ENCODE results near the gene GPATCH3. TPM values are rescaled to one million over a fixed set of nuclear protein-coding genes. Genes with fewer than 3 reads are reported as not detected.

The GPATCH3 gene
- total and polyA plus RNA-seq, 2 of the 4 experiments (the other 2 are of a cell fraction), result 5.2 to 8.0 TPM

DNA sequence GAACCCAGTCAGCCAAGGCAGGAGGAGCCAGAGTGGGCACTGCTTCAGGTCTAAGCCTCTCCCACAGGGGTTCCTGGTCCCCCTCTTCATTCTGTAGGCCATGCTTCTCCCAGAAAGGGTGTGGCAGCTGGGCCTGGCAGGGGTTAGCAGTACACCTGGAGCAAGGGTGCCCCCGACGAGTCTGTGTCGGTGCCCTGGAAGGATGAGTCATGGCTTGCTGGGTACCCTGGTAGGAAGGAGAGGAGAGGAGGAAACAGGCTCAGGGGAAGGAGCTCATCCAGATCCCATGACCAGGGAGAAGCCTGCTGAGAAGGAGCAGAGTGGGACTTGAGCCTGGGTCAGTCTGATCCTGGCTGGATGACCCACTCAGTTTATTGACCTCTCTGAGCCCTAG is 49.7 kb upstream of the GPATCH3 start (continued):
- TF ChIP-seq, protein P1, sequence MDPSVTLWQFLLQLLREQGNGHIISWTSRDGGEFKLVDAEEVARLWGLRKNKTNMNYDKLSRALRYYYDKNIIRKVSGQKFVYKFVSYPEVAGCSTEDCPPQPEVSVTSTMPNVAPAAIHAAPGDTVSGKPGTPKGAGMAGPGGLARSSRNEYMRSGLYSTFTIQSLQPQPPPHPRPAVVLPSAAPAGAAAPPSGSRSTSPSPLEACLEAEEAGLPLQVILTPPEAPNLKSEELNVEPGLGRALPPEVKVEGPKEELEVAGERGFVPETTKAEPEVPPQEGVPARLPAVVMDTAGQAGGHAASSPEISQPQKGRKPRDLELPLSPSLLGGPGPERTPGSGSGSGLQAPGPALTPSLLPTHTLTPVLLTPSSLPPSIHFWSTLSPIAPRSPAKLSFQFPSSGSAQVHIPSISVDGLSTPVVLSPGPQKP (IDR thresholded peaks at IDR 0.05; ENCODE audit: borderline replicate concordance, low read depth, low read length), result no peak
- TF ChIP-seq CEBPB (IDR thresholded peaks at IDR 0.05; ENCODE audit: low read depth, low read length), result no peak

DNA sequence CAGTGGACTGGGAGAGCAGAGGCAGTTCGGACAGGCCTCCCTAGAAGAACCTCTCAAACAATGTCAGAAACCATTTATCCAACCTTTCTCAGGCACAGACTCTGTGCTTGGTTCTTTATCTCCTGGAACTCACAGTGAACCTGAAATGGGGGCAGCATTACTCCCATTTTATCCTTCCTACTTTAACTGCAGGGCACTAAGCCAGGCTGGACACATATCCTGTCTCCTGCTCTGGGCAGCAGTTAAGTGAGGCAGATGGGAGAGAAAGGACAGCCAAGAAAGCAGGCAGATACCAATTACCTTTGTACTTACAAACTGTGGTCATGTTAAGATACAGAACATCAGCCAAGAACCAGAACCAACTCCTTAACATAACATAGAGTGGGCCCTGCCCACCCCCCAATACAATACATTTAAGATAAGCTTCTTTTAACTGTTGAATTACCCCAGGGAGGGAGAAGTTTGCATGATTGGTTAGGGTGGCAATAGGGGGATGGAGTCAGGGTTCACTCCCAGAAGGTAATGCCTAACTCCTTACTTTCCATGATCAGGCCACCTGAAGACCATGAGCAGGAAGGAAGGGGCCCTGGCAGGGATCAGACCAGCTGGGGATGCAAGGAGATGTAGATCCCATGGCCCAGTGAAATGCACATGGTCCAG is 49.1 kb upstream of the GPATCH3 start:
- Histone ChIP-seq H2AFZ (replicated peaks; ENCODE audit: low read length, poor library complexity) (no peak overlapping the region), H2AK5ac (ENCODE audit: low read depth, low read length) (no peak overlapping the region), H3K4me1 (ENCODE audit: control insufficient read depth, insufficient read depth, low read length) (no peaks in the 10 kb centered on the region), H3K23ac (ENCODE audit: low read depth, low read length) (no peak overlapping the region), H3K27me3 (ENCODE audit: control insufficient read depth, insufficient read depth, low read length) (no peaks in the 10 kb centered on the region), H3K79me1 (ENCODE audit: low read depth in 1 of 2, low read length in 2 of 2) (no peaks in the 10 kb centered on the region; a peak in 1 of 4 replicates), H3K36me3 (ENCODE audit: control insufficient read depth, insufficient read depth, low read length) (peaks cover 21% of the 10 kb centered on the region), H3K4me3 (ENCODE audit: insufficient read depth, low read depth, low read length) (no peak overlapping the region), H3K9ac (ENCODE audit: low read depth, low read length) (no peak overlapping the region), H2BK120ac (ENCODE audit: low read depth, low read length) (no peak overlapping the region), H3K56ac (ENCODE audit: extremely low read depth, insufficient read depth, low read length) (no peak overlapping the region), H3K14ac (replicated peaks; ENCODE audit: low read depth, low read length) (no peak overlapping the region), H4K8ac (ENCODE audit: low read depth in 2 of 2, low read length in 2 of 2) (no peak overlapping the region), H2BK5ac (ENCODE audit: low read depth, low read length, poor library complexity, severe bottlenecking) (no peak overlapping the region), H3K4ac (ENCODE audit: low read depth, low read length) (no peak overlapping the region), H4K20me1 (ENCODE audit: insufficient read depth, low read length) (no peaks in the 10 kb centered on the region; the same call in 1 of the 2 replicates), H3K4me2 (ENCODE audit: low read depth, low read length) (no peak overlapping the region), H4K5ac (ENCODE audit: low read depth, low read length) (no peak overlapping the region), H3K18ac (ENCODE audit: low read depth, low read length) (no peak overlapping the region), H3K9me1 (ENCODE audit: insufficient read depth, low read length) (0 out of 2 replicates have a peak, but pooled peaks cover 7% of the 10 kb centered on the region), H3K27ac (ENCODE audit: insufficient read depth, low read length) (no peak overlapping the region), H4K91ac (ENCODE audit: insufficient read depth, low read depth, low read length) (no peak overlapping the region), H2BK20ac (ENCODE audit: low read depth, low read length) (no peak overlapping the region), H3K9me3 (ENCODE audit: control insufficient read depth, insufficient read depth, low read length) (no peaks in the 10 kb centered on the region), H2AK9ac (replicated peaks; ENCODE audit: low read depth, low read length, poor library complexity) (peak overlapping the region; percentile 58), H2BK15ac (ENCODE audit: low read depth, low read length) (no peak overlapping the region)
- ATAC-seq (ENCODE audit: low read depth) (peak; percentile 58), DNase-seq (peak; percentile 8)
- 86% methylated on average over 1 of the region's 1 CpG; no CpG with 5 or more reads in 1 of the 2 experiments for WGBS, 2 experiments (ENCODE audit: extremely low coverage in 2 of 2, insufficient read length in 1 of 2)
- no TSS peak for BruUV-seq (replicated peaks)
- ChIA-PET POLR2A (ENCODE audit: unreplicated experiment) (no interaction called here), CTCF (no interaction called here)
- intact Hi-C loops (cut with micrococcal nuclease), result no loop called here
- dilution Hi-C loops (cut with HindIII; ENCODE audit: low sequenced_read_pairs, unreplicated experiment), result no loop called here
- in situ Hi-C loops (cut with MboI; ENCODE audit: low sequenced_read_pairs), result no loop called here
- no peak for TF ChIP-seq SMC3 (IDR thresholded peaks at IDR 0.05; ENCODE audit: low read depth, low read length)
- TF ChIP-seq POLR2A (IDR thresholded peaks at IDR 0.05; ENCODE audit: low read depth, low read length), result no peak
- TF ChIP-seq, protein P1 (IDR thresholded peaks at IDR 0.05; ENCODE audit: borderline replicate concordance, low read depth, low read length), result no peak
- TF ChIP-seq RAD21 (IDR thresholded peaks at IDR 0.05; ENCODE audit: low read length), result no peak
- no peak for TF ChIP-seq MAFK (IDR thresholded peaks at IDR 0.05; ENCODE audit: low read depth, low read length)
- TF ChIP-seq, protein P2, sequence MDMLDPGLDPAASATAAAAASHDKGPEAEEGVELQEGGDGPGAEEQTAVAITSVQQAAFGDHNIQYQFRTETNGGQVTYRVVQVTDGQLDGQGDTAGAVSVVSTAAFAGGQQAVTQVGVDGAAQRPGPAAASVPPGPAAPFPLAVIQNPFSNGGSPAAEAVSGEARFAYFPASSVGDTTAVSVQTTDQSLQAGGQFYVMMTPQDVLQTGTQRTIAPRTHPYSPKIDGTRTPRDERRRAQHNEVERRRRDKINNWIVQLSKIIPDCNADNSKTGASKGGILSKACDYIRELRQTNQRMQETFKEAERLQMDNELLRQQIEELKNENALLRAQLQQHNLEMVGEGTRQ (IDR thresholded peaks at IDR 0.05; ENCODE audit: low read depth, low read length), result no peak
- no peak for TF ChIP-seq CHD1 (IDR thresholded peaks at IDR 0.05; ENCODE audit: low read depth, low read length)
- no peak for TF ChIP-seq BHLHE40 (IDR thresholded peaks at IDR 0.05; ENCODE audit: low read depth, low read length)
- no peak for TF ChIP-seq RCOR1 (IDR thresholded peaks at IDR 0.05; ENCODE audit: insufficient replicate concordance, low read length)
- TF ChIP-seq, protein P3, sequence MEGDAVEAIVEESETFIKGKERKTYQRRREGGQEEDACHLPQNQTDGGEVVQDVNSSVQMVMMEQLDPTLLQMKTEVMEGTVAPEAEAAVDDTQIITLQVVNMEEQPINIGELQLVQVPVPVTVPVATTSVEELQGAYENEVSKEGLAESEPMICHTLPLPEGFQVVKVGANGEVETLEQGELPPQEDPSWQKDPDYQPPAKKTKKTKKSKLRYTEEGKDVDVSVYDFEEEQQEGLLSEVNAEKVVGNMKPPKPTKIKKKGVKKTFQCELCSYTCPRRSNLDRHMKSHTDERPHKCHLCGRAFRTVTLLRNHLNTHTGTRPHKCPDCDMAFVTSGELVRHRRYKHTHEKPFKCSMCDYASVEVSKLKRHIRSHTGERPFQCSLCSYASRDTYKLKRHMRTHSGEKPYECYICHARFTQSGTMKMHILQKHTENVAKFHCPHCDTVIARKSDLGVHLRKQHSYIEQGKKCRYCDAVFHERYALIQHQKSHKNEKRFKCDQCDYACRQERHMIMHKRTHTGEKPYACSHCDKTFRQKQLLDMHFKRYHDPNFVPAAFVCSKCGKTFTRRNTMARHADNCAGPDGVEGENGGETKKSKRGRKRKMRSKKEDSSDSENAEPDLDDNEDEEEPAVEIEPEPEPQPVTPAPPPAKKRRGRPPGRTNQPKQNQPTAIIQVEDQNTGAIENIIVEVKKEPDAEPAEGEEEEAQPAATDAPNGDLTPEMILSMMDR (conservative IDR thresholded peaks at IDR 0.05; ENCODE audit: low read depth, low read length), result no peak

All from IMR-90 (cell line).